NT2/D1 (cell line): ENCODE data around the gene VEGFC.

ENCODE experiments used
- SUZ12 ChIP-seq: IDR thresholded peaks from 2 replicates; pipeline ENCODE4 v1.6.1; 2011; ENCODE audit not compliant: insufficient read length, insufficient read depth; ENCODE audit errors: extremely low read depth
- YY1 ChIP-seq: IDR thresholded peaks from 2 replicates; pipeline ENCODE4 v1.6.1; 2011; ENCODE audit not compliant: insufficient read length, insufficient read depth

DNA sequence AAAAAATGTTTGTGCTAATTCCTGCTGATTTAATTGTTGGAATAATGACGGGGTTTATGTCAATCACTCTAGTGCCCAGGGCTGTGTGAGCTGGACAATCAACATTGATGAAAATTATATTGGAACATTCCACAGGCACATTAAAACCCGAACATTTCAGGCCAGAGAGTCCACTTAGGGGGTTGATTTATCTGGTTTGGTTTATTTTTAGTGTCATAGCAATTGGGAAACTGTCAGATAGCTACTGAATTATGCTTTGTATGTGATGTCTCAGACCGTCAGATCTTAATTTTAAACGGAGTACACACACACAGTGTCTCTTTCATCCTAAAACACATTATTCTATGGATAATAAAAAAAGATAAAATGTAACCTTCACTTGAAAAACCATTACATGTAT is 51.5 kb downstream of the VEGFC start:
- TF ChIP-seq YY1 (no peak), SUZ12 (no peak)
